GM10847 (cell line): ENCODE measurements around the gene CDK5R1.

Experiments used
- POLR2A ChIP-seq: IDR thresholded peaks from 2 replicates; pipeline ENCODE4 v1.6.1; 2011; ENCODE audit not compliant: insufficient read length; ENCODE audit errors: extremely low read depth

Gene CDK5R1

DNA sequence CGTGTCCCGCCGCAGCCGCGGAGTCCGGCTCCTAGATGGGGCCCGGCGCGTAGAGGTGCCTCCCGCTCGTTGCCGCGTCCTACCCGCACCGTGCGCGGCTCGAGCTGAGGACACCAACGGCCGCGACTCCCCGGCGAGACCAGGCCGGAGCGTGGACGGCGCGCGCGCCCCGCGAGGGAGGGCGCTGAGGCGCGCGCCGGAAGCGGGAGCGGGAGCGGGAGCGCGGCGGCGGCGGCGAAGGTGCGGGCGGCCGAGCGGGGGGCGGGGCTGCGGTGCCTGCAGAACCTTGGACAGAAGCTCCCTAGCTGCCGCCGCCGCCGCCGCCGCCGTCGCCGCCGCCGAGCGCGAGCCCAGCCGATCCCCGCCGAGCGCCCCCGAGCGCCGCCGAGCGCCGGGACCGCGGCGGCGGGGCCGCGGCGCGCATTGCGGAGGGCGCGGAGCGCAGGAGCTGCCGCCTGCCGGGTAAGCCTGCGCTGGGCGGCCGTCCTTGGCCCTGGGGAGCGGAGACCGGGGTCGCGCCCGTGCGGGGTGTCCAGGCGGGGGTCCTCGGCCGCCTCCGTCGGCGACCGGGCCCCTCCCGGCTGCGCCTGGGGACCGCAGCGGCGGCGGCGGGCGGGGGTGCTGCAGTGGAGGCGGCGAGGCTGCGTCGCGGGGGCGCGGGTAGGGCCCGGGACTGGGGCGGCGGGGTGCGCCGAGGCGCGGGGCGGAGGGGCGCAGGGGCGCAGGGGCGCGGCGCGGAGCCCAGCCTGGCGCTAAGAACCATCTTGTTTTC lies at the start of gene CDK5R1:
Gene CDK5R1, plus strand, starts transcription at position 293 of the 772 bp plus-strand sequence. CDS start 628 bp downstream, outside the sequence.
- peak; percentile 11 for TF ChIP-seq POLR2A

DNA sequence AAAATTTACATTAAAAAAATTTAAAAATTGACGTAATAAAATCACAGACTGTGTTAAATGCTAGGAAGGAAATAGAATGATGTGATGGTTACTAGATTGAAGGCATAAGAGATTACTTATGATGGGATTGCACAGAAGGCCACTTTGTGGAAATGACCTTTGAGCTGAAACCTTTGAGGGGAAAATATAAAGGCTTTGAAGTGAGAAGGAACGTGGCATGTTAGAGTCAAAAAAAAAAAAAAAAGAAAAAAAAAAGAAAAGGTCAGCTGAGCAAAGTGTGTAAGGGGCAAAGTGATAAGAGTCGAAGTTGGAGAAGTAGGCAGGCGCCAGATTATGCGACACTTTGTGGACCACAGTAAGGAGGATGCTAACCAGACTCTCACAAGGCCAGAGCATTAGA lies 46.1 kb upstream of the CDK5R1 start:
- TF ChIP-seq POLR2A: no peak

- no peak for TF ChIP-seq POLR2A
These were observed 44.9 kb upstream of the CDK5R1 start for GRCh38 chr17:32441886-32442285.

DNA sequence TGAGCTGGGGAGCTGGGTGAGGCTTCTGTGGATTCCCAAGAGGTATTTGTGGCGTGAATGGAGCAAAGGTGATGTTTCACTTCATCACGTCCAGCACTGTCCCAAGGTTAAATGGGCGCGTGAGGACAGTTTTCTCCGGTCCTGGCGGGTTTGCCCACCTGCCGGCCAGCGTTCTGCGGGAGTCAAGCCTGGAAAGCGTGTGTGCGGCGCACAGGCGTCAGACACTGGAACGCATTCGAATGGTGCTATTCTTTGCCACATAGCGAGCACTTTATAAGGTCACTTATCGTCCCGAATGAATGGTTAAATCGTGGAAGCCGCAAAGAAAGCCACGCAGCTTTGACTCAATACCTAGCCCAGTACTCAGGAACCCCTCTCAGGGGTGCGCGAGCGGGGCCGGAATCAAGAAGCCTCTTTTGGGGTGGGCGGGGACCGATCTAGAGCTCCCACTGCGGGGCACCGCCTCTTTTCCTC lies 42.9 kb upstream of the CDK5R1 start:
- no peak for TF ChIP-seq POLR2A

DNA sequence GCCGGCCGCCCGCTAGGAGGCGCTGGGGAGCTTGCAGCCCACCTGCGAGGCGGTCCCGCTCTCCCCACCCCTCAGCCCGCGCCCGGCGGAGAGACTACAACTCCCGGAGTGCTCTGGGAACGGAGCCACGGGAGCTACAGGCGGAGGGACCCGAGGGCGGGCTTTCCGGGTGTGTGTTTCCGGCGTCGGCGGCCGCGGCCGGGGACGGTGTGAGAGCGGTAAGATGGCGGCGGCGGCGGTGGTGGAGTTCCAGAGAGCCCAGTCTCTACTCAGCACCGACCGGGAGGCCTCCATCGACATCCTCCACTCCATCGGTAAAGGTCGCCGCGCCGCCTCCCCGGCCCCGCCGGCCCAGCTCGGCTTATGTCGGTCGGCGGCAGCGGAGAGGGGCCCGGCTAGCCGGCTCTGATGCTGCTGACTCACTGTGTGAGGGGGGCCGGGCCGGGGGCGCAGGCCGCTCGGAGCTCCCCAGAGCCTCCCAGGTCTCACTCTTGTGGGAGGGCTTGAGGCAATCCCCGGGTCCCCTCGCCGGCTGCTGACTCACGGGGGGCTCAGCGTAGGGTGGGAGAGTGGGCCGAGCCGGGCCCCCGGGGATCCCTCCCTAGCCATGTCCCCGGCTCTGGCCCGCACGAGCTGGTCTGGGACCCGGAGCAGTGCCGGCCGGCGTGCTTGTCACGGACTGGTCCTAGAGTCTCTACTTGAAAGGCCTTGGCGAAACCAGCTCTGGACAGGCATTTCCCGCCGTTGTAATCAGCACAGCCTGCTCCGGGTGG lies 42.3 kb upstream of the CDK5R1 start, which contains the start of gene PSMD11:
Gene PSMD11, plus strand, starts transcription at position 210 of the 773 bp plus-strand sequence. Its CDS starts 14 bp downstream, at position 224.
- peak; percentile 71 for TF ChIP-seq POLR2A

DNA sequence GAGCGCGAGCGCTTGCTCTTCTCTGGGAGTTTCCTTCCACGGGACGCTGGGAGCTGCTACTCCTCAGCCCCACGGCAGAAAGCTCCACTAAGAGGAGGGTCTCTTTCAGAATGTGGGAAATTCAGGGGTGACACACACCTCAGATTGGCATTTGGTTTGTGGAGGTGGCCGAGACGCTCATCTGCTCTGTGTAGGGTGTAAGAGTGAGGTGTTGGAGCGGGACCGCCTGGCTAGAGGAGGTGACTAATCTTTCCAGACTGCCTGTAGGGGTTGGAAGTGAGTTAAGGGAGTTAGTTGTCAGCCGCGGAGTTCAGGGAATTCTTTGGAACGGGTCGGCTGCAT lies 41.7 kb upstream of the CDK5R1 start:
- no peak for TF ChIP-seq POLR2A

- TF ChIP-seq POLR2A: no peak
These were observed 41.3 kb upstream of the CDK5R1 start for GRCh38 chr17:32445497-32445896.

DNA sequence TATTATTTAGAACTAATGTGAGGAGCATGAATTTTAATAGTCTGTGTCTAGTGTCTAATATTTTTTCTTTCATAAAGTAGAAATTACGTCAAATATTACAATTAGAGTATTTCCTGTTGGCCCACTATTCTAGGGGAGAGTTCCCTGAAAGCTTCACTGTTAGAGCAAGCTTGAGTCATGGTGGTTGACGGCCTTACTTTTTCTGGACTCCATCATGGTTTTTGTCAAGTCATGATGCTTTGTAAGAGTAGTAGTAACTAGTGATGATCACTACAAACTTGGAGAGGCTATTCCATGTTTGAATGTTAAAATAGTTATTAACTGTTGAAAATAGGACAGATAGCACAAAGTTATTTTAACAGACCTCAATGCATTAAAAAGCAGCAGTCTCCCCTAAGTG lies 40.8 kb upstream of the CDK5R1 start:
- no peak for TF ChIP-seq POLR2A

GRCh38 chr17:32446949-32447348 lies 39.8 kb upstream of the CDK5R1 start:
- TF ChIP-seq POLR2A: no peak

GRCh38 chr17:32449963-32450362 lies 36.8 kb upstream of the CDK5R1 start:
- no peak for TF ChIP-seq POLR2A

GRCh38 chr17:32451879-32452278 lies 34.9 kb upstream of the CDK5R1 start:
- TF ChIP-seq POLR2A: no peak

- no peak for TF ChIP-seq POLR2A
These were observed 34.5 kb upstream of the CDK5R1 start for GRCh38 chr17:32452281-32452680.

GRCh38 chr17:32453370-32453769 lies 33.4 kb upstream of the CDK5R1 start:
- no peak for TF ChIP-seq POLR2A

GRCh38 chr17:32458371-32458770 lies 28.4 kb upstream of the CDK5R1 start:
- TF ChIP-seq POLR2A: no peak

GRCh38 chr17:32460054-32460453 lies 26.7 kb upstream of the CDK5R1 start:
- no peak for TF ChIP-seq POLR2A

DNA sequence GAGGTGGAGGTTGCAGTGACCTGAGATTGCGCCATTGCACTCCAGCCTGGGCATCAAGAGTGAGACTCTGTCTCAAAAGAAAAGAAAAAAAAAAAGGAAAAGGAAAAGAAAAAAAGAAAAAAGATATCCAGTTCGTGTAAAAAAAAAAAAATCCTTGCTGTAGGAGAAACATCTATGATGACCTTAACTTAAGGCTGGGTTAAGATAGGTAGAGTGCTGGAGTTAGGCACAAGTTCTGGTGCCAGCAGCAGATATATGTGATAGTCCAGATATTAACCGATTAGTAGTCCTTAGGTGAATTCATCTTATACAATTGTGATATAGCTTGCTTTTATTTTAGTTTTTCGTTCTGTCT lies 25.3 kb upstream of the CDK5R1 start:
- TF ChIP-seq POLR2A: no peak
